ENCODE results near the gene FFAR4. TPM values are rescaled to one million over a fixed set of nuclear protein-coding genes. Genes with fewer than 3 reads are reported as not detected.

Gene FFAR4
- total RNA-seq, 2 experiments from 2014 or later: not detected

GRCh38 chr10:93559490-93559889 is 7.0 kb upstream of the FFAR4 start:
- no peaks in the 10 kb centered on the region for H3K4me1 Mint-ChIP-seq (ENCODE audit: low read depth)
- H3K9me3 Mint-ChIP-seq: no peaks in the 10 kb centered on the region
- H3K4me3 Mint-ChIP-seq: no peak overlapping the region
- ChIA-PET CTCF (no interaction called here), POLR2A (no interaction called here)
- peaks cover 4% of the 10 kb centered on the region for H3K27me3 Mint-ChIP-seq
- ATAC-seq (no peak), DNase-seq (no peak)
- intact Hi-C loops (cut with micrococcal nuclease): no loop called here
- TF ChIP-seq CTCF (IDR thresholded peaks at IDR 0.05): no peak
- no peaks in the 10 kb centered on the region for H3K36me3 Mint-ChIP-seq (ENCODE audit: low read depth)
- no peak overlapping the region for H3K27ac Mint-ChIP-seq

- CTCF ChIA-PET: no interaction called here
These were observed 5.9 kb upstream of the FFAR4 start for GRCh38 chr10:93560541-93560940.

GRCh38 chr10:93565446-93565845 is 1.0 kb upstream of the FFAR4 start:
- CTCF ChIA-PET: no interaction called here
- TF ChIP-seq CTCF (IDR thresholded peaks at IDR 0.05): no peak
- Mint-ChIP-seq H3K4me1 (ENCODE audit: low read depth) (no peaks in the 10 kb centered on the region), H3K27ac (no peak overlapping the region), H3K9me3 (no peaks in the 10 kb centered on the region), H3K36me3 (ENCODE audit: low read depth) (no peaks in the 10 kb centered on the region), H3K4me3 (no peak overlapping the region), H3K27me3 (peaks cover 41% of the 10 kb centered on the region)
- intact Hi-C loops (cut with micrococcal nuclease): loop anchor here (10.0 kb wide), 1 partner anchor 109 kb away; no protein-coding TSS in a partner anchor
- POLR2A ChIA-PET: no interaction called here
- no peak for ATAC-seq
- no peak for DNase-seq

More at GRCh38 chr10:93560541-93560940, 5.9 kb upstream of the FFAR4 start:
- no peak for ATAC-seq
- no peak overlapping the region for H3K27ac Mint-ChIP-seq
- no peaks in the 10 kb centered on the region for H3K36me3 Mint-ChIP-seq (ENCODE audit: low read depth)
- no peak for DNase-seq
- peaks cover 4% of the 10 kb centered on the region for H3K27me3 Mint-ChIP-seq
- no peak overlapping the region for H3K4me3 Mint-ChIP-seq
- TF ChIP-seq CTCF (IDR thresholded peaks at IDR 0.05): no peak
- POLR2A ChIA-PET: no interaction called here
- H3K4me1 Mint-ChIP-seq (ENCODE audit: low read depth): no peaks in the 10 kb centered on the region
- intact Hi-C loops (cut with micrococcal nuclease): loop anchor here (10.0 kb wide), 1 partner anchor 114 kb away; no protein-coding TSS in a partner anchor
- no peaks in the 10 kb centered on the region for H3K9me3 Mint-ChIP-seq

GRCh38 chr10:93567277-93568104 is 1.0 kb downstream of the FFAR4 start:
- H3K36me3 Mint-ChIP-seq (ENCODE audit: low read depth): no peaks in the 10 kb centered on the region
- DNase-seq (no peak), ATAC-seq (no peak)
- intact Hi-C loops (cut with micrococcal nuclease): loop anchor here (10.0 kb wide), 1 partner anchor 107 kb away; no protein-coding TSS in a partner anchor
- no peak overlapping the region for H3K4me3 Mint-ChIP-seq
- peaks cover 55% of the 10 kb centered on the region for H3K27me3 Mint-ChIP-seq
- CTCF ChIA-PET: interaction anchor here (1.0 kb wide), 1 partner anchor 13 kb away, joined by 4 read pairs; no protein-coding TSS in a partner anchor
- POLR2A ChIA-PET: no interaction called here
- no peak for TF ChIP-seq CTCF (IDR thresholded peaks at IDR 0.05)
- no peaks in the 10 kb centered on the region for H3K9me3 Mint-ChIP-seq
- no peaks in the 10 kb centered on the region for H3K4me1 Mint-ChIP-seq (ENCODE audit: low read depth)
- no peak overlapping the region for H3K27ac Mint-ChIP-seq

GRCh38 chr10:93568105-93568390 is 1.6 kb downstream of the FFAR4 start:
- ATAC-seq (no peak), DNase-seq (no peak)
- ChIA-PET CTCF (interaction anchor here (0.7 to 1.0 kb wide), 2 partner anchors 13 to 966 kb away, joined by 3 to 4 read pairs; no protein-coding TSS in a partner anchor), POLR2A (no interaction called here)
- Mint-ChIP-seq H3K9me3 (no peaks in the 10 kb centered on the region), H3K4me1 (ENCODE audit: low read depth) (no peaks in the 10 kb centered on the region), H3K27me3 (peaks cover 55% of the 10 kb centered on the region), H3K36me3 (ENCODE audit: low read depth) (no peaks in the 10 kb centered on the region), H3K4me3 (no peak overlapping the region), H3K27ac (no peak overlapping the region)
- intact Hi-C loops (cut with micrococcal nuclease): loop anchor here (10.0 kb wide), 1 partner anchor 107 kb away; no protein-coding TSS in a partner anchor
- TF ChIP-seq CTCF (IDR thresholded peaks at IDR 0.05): no peak

All from activated CD8-positive, alpha-beta T cell treated with anti-CD3 and anti-CD28 coated beads for 36 hours (primary cell).